Mesothelial cell of epicardium (in vitro differentiated cells): ENCODE measurements around the gene CUTA. TPM values are rescaled to one million over a fixed set of nuclear protein-coding genes. Genes with fewer than 3 reads are reported as not detected.

Experiments
- DNase-seq, 2 experiments: peaks; one replicate each; pipeline ENCODE4 v3.0.0; 2021; ENCODE audit warnings: low spot score in 2 of 2; ENCODE audit not compliant: unreplicated experiment in 2 of 2
- H3K27ac Mint-ChIP-seq: 2 replicates; pipeline ENCODE4 v1.8.0; 2021; ENCODE audit warnings: mixed read lengths
- H3K27me3 Mint-ChIP-seq: 2 replicates; pipeline ENCODE4 v1.8.0; 2021; ENCODE audit warnings: low read depth, mixed read lengths
- H3K36me3 Mint-ChIP-seq: 2 replicates; pipeline ENCODE4 v1.8.0; 2021; ENCODE audit warnings: mixed read lengths
- H3K4me1 Mint-ChIP-seq: 2 replicates; pipeline ENCODE4 v1.8.0; 2021; ENCODE audit warnings: mixed read lengths
- H3K4me3 Mint-ChIP-seq: 2 replicates; pipeline ENCODE4 v1.8.0; 2021; ENCODE audit warnings: mild to moderate bottlenecking, moderate library complexity, mixed read lengths
- H3K9me3 Mint-ChIP-seq: 2 replicates; pipeline ENCODE4 v1.8.0; 2021; ENCODE audit warnings: mixed read lengths
- CTCF ChIP-seq: fragments of 200-600 bp; sonication (generic); IDR thresholded peaks from one replicate; pipeline ENCODE4 v1.5.0; 2021; ENCODE audit warnings: antibody characterized with exemption; ENCODE audit not compliant: unreplicated experiment
- total RNA-seq: library from RNA; stranded (reverse); gene quantifications from 3 replicates; pipeline ENCODE4 v1.2.1, GENCODE V29; 2021

Gene CUTA
- total RNA-seq, 1 donor from 2014 or later, result 239 TPM

- peak overlapping the region; percentile 59 for H3K27ac Mint-ChIP-seq
Observed at GRCh38 chr6:33451606-33452005, 33.7 kb upstream of the CUTA start.

GRCh38 chr6:33450434-33450833 lies 32.5 kb upstream of the CUTA start:
- TF ChIP-seq CTCF, result no peak
- H3K4me3 Mint-ChIP-seq, result no peak overlapping the region
- H3K4me1 Mint-ChIP-seq, result peaks cover 18% of the 10 kb centered on the region
- no peak for DNase-seq
- H3K27ac Mint-ChIP-seq, result no peak overlapping the region
- H3K9me3 Mint-ChIP-seq, result no peaks in the 10 kb centered on the region
- H3K27me3 Mint-ChIP-seq, result no peaks in the 10 kb centered on the region
- H3K36me3 Mint-ChIP-seq, result peaks cover 32% of the 10 kb centered on the region

More at GRCh38 chr6:33451606-33452005, 33.7 kb upstream of the CUTA start:
- no peak for DNase-seq
- no peaks in the 10 kb centered on the region for H3K9me3 Mint-ChIP-seq
- H3K4me1 Mint-ChIP-seq, result peaks cover 18% of the 10 kb centered on the region
- H3K4me3 Mint-ChIP-seq, result no peak overlapping the region
- TF ChIP-seq CTCF, result no peak
- no peaks in the 10 kb centered on the region for H3K27me3 Mint-ChIP-seq
- H3K36me3 Mint-ChIP-seq, result peaks cover 28% of the 10 kb centered on the region

GRCh38 chr6:33446356-33446755 lies 28.4 kb upstream of the CUTA start:
- Mint-ChIP-seq H3K27me3 (no peaks in the 10 kb centered on the region), H3K36me3 (peaks cover 38% of the 10 kb centered on the region), H3K4me3 (no peak overlapping the region), H3K27ac (no peak overlapping the region), H3K4me1 (no peaks in the 10 kb centered on the region), H3K9me3 (no peaks in the 10 kb centered on the region)
- no peak for TF ChIP-seq CTCF
- no peak for DNase-seq

GRCh38 chr6:33445119-33445603 lies 27.3 kb upstream of the CUTA start:
- no peak for TF ChIP-seq CTCF
- no peak for DNase-seq
- no peaks in the 10 kb centered on the region for H3K9me3 Mint-ChIP-seq
- H3K4me3 Mint-ChIP-seq, result no peak overlapping the region
- no peaks in the 10 kb centered on the region for H3K4me1 Mint-ChIP-seq
- H3K27ac Mint-ChIP-seq, result no peak overlapping the region
- H3K27me3 Mint-ChIP-seq, result no peaks in the 10 kb centered on the region
- peaks cover 38% of the 10 kb centered on the region for H3K36me3 Mint-ChIP-seq

- TF ChIP-seq CTCF, result no peak
- Mint-ChIP-seq H3K9me3 (no peaks in the 10 kb centered on the region), H3K27me3 (no peaks in the 10 kb centered on the region), H3K27ac (no peak overlapping the region), H3K4me1 (no peaks in the 10 kb centered on the region), H3K4me3 (no peak overlapping the region), H3K36me3 (peaks cover 39% of the 10 kb centered on the region)
- no peak for DNase-seq
Observed at GRCh38 chr6:33443619-33444504, 26.0 kb upstream of the CUTA start.
